ENCODE data around the gene ZBTB40.

Gene ZBTB40

GRCh38 chr1:22434717-22435116, 16.9 kb upstream of the ZBTB40 start:
- DNase-seq (ENCODE audit: low read depth): no peak

GRCh38 chr1:22436948-22437347, 14.7 kb upstream of the ZBTB40 start:
- DNase-seq (ENCODE audit: low read depth): no peak

DNA sequence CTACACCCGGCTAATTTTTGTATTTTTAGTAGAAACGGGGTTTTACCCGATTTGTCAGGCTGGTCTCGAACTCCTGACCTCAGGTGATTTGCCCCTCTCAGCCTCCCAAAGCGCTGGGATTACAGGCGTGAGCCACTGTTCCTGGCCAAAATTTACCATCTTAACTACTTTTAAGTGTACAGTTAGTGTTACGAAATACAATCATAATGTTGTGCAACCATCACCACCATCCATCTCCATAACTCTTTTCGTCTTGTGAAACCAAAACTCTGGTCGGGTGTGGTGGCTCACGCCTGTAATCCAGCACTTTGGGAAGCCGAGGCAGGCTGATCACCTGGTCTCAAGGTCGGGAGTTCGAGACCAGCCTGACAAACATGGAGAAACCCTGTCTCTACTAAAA, 14.1 kb upstream of the ZBTB40 start:
- no peak for DNase-seq (ENCODE audit: low read depth)

- DNase-seq (ENCODE audit: low read depth): no peak
These were observed 11.1 kb upstream of the ZBTB40 start for GRCh38 chr1:22440582-22440981.

DNA sequence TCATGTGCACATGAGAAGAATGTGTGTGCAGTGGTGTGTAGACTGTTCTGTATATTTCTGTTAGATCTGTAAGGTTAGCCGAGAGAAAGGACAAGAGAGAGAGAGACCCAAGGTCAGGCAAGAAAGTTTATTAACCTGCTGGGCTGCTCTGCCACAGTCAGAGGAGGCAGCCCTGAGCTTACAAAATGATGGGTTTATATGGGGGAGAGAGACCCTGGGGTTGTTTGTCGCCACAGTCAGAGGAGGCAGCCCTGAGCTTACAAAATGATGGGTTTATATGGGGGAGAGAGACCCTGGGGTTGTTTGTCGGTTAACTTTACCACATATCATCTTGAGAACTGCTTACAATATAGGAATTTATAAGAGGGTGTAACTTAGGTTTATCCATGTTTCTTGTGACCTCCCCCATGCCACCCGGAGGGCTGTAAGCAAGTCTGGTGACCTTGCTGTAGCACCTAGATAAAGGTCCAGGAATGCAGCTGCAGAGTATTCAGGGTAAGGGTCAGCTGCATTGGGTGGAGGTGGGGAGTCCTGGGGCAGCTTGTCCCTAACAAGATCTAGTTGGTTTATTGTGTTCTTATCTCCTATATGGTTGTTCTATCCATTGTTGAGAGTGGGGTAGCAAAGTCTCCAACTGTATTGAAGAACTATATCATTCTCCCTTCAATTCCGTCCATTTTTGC, 9.3 kb upstream of the ZBTB40 start:
- DNase-seq (ENCODE audit: low read depth): no peak

GRCh38 chr1:22443332-22443731, 8.3 kb upstream of the ZBTB40 start:
- no peak for DNase-seq (ENCODE audit: low read depth)

DNA sequence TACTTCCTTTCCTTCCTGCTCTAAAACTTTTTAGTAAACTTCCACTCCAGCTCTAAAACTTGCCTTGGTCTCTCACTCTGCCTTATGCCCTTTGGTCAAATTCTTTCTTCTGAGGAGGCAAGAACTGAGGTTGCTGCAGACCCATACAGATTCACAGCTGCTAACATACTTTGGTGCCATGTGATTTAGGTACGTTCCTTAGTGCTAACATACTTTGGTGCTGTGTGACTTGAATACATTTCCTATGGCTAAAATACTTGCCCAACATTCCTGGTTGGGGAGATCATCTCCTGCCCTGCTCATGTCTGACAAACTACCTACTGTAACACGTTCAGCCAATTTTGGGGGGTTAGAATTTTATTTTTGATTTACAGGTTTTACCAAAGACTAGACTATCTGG, 6.8 kb upstream of the ZBTB40 start:
- DNase-seq (ENCODE audit: low read depth): no peak

- DNase-seq (ENCODE audit: low read depth): peak; percentile 65
These were observed 4.0 kb upstream of the ZBTB40 start for GRCh38 chr1:22447621-22448111.

DNA sequence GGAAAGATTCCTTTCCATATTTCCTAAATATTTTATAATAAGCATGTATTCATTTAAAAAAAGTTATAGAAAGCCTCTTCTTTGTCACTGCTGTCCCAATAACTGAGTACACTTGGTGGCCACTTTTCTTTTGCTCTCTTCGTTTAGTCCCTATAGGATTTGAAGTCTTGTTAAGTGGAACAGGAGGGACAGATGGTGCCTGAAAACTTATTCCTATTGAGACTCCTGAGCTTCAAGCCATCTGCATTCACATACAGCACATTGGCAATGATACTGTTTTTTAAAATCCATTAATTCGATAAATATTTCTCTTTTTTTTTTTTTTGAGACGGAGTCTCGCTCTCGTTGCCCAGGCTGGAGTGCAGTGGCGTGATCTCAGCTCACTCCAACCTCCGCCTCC, 2.0 kb upstream of the ZBTB40 start:
- DNase-seq (ENCODE audit: low read depth): no peak

DNA sequence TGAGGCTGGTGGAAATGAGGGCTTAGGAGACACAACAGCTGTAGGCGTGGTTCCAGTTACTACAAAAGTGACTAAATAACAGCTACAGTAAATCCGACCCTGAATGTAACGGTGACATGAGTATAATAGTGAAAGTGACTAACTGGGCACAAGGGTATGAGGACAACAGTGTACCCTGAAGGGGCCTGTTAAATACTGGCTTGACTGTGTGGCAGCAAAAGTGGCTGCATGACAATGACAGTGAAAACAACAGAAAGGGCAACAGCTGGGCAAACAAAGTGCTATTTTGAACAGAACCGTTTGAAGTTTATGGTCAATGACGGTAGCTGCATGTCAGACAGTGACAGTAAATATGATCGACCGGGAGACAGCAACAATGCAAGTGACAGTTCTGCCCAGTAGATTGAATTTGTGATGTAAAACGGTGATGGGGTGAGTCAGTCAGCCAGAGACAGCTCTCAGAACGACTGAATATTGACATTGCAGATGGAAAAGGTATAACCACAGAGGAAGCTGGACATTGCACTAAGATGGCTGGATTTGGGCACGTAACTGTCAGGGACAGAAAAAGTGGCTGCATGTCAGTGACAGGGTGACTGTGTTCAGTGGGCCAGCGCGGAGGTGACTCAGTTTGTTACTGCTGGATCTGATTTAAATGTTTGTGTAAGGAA, 1.2 kb upstream of the ZBTB40 start:
- no peak for DNase-seq (ENCODE audit: low read depth)

GRCh38 chr1:22452481-22452957, 868 bp downstream of the ZBTB40 start:
- DNase-seq (ENCODE audit: low read depth): no peak

- no peak for DNase-seq (ENCODE audit: low read depth)
These were observed 1.5 kb downstream of the ZBTB40 start for GRCh38 chr1:22453181-22453580.

- no peak for DNase-seq (ENCODE audit: low read depth)
These were observed 2.9 kb downstream of the ZBTB40 start for GRCh38 chr1:22454476-22455056.

GRCh38 chr1:22457345-22457744, 5.7 kb downstream of the ZBTB40 start:
- DNase-seq (ENCODE audit: low read depth): no peak

DNA sequence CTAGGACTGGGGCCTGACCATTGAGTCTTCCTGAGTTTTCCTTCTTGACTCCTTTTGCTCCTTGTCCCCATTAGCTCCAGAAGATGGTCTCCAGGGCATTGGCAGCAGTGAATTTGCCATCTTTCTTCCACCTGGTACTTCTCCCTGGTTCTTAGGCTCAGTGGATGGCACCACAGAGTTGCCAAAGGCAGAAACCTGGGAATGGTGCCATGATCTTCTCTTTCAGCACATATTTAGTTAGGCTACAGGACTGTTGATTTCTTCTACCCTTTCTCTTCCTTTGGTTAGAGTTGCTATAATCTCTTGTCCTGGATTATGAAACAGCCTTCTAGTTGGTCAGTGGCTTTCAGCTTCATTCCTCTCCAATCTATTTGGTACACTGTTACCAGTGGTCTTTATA, 6.2 kb downstream of the ZBTB40 start:
- no peak for DNase-seq (ENCODE audit: low read depth)

DNA sequence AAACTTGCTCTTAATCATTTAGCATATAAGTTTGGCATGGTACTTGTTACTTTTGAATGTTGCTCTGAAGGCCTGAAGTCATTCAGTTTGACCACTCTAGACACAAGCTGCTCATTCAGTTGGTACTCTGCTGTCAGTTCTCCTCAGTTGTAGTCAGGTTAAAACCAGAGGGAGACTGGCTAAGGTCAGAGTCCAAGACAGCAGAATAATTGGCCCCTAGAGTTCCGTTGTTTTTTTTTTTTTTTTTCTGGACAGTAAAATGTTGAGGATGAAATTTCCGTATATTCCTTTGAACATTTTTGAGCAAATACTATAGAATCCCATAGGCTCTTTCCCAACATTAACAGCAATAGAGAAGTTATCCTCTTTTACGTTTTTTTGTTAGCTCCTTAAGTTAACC, 9.4 kb downstream of the ZBTB40 start:
- no peak for DNase-seq (ENCODE audit: low read depth)

DNA sequence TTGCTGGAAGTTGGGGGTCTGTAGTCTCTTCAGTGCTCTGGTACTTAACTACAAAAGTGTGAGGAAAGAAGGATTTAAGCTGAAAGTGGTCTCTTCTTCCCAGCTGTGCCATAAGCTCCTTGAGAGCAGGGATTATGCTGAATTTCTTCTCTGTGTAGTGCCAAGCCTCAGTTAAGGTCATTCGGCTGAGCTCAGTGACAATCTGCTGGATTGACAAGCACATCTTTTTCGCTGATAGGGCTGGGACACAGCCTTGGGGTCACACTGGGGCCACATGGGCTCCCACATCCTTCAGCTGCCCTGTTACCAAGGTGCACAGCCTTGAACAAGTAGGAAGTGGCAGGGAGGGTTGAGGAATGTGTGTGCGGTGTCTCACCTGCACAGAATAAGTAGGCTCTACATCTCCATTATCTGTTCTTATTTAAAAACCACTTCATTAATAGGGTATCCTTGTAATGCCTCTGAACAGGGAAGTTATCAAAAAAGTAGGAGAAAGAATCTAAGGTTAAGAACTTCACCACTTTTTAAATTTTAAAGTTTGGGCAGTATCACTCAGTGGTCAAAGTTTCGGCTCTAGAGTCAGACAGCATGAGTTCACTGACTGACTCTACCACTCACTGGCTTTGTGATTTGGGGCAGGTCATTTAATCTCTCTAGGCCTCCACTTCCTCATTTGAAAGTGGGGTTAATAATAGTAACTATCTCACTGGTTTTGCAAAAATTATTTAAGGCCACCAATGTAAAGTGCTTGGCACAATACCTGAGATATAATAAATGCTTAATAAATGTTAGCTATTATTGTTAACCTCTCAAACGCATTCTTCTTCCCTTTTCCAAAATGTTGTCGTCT, 10.3 kb downstream of the ZBTB40 start:
- DNase-seq (ENCODE audit: low read depth): no peak

GRCh38 chr1:22462928-22463327, 11.3 kb downstream of the ZBTB40 start:
- no peak for DNase-seq (ENCODE audit: low read depth)

DNA sequence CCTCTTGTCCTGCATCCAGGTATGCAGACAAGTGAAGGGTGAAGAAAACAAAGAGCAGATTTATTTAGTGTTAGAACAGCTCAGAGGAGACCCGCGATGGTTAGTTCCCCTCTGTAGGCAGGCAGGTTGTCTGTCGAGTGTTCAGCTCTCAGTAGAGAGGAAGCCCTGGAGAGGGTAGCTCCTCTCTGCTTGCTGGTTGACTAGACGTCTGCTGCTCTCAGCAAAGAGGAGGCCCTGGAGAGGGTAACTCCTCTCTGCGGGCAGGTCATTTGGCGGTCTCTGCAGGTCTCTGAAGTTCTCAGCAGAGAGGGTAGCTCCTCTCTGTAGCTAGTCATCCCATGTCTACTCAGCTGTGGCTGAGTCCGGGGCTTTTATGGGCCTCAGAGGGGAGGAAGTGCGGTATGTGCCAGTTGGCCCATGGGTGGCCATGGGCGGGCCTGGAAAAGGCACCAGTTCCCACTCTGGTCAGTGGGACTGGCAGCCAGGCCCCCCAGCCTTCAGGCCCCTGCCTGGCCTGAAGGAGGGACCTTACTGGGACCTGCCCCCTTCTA, 13.4 kb downstream of the ZBTB40 start:
- no peak for DNase-seq (ENCODE audit: low read depth)

DNA sequence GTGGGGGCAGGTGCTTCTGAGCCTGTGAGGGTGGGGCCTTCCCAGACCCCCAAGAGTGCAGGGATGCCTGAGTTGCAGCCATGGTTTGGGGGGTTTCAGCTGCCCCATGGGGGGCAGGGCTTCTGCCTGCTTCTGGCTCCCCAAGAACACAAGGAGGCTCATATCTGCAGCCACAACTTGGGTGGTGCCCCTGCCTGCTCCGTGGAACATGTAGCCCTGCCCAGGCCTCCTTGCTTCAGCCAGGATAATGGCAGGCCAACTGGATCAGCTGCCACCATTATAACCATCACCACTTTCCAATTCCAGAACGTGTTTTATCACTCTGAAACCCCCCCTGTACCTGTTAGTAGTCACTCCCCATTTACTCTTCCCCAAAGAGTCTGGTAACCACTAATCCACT, 14.0 kb downstream of the ZBTB40 start:
- DNase-seq (ENCODE audit: low read depth): no peak

GRCh38 chr1:22470227-22470626, 18.6 kb downstream of the ZBTB40 start:
- DNase-seq (ENCODE audit: low read depth): no peak

DNA sequence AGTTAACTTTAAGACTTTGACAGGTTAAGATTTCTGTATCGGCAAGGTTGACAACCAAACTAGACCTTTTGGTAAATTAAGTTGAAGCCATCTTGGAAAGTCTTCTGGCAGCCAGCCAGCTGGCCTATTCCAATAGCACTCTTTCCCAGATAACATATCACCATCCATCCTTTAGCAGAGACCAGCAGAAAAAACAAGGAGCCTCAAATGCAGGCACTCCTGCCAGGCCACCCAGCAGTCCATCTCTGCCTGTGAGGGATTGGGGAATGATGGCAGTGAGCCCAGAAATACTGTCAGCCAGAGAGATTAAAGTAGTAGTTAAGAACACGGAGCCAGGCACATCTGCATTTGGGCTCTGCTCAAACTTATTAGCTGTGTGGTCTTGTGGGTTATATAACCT, 19.4 kb downstream of the ZBTB40 start:
- no peak for DNase-seq (ENCODE audit: low read depth)

All from GM04503 (cell line).